ENCODE measurements around the gene CMTM7.

The CMTM7 gene

DNA sequence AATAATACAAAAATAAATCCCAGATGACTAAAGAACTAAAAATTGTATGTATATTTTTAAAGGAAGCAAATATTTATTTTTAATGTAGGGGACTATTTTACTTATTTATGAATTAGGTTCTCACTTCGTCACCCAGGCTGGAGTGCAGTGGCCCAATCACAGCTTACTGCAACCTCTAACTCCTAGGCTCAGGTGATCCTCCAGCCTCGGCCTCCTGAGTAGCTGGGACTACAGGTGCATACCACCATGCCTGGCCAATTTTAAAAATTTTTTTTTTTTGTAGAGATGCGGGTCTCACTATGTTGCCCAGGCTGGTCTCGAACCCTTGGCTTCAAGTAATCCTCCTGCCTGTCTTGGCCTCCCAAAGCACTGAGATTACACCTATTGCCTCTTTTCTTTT, 42.6 kb downstream of the CMTM7 start:
- Histone ChIP-seq H3K9ac (no peak overlapping the region), H2AFZ (no peak overlapping the region), H3K4me2 (ENCODE audit: low read length) (no peak overlapping the region), H3K27ac (no peak overlapping the region), H3K27me3 (ENCODE audit: control insufficient read depth, insufficient read depth, low read length) (no peaks in the 10 kb centered on the region), H3K36me3 (ENCODE audit: control insufficient read depth, insufficient read depth, low read length) (no peaks in the 10 kb centered on the region), H3K4me1 (no peaks in the 10 kb centered on the region), H3K79me2 (no peaks in the 10 kb centered on the region), H3K4me3 (ENCODE audit: low read depth, low read length) (no peak overlapping the region), H3K9me3 (ENCODE audit: control insufficient read depth, low read length) (no peaks in the 10 kb centered on the region)
- TF ChIP-seq, protein P1, sequence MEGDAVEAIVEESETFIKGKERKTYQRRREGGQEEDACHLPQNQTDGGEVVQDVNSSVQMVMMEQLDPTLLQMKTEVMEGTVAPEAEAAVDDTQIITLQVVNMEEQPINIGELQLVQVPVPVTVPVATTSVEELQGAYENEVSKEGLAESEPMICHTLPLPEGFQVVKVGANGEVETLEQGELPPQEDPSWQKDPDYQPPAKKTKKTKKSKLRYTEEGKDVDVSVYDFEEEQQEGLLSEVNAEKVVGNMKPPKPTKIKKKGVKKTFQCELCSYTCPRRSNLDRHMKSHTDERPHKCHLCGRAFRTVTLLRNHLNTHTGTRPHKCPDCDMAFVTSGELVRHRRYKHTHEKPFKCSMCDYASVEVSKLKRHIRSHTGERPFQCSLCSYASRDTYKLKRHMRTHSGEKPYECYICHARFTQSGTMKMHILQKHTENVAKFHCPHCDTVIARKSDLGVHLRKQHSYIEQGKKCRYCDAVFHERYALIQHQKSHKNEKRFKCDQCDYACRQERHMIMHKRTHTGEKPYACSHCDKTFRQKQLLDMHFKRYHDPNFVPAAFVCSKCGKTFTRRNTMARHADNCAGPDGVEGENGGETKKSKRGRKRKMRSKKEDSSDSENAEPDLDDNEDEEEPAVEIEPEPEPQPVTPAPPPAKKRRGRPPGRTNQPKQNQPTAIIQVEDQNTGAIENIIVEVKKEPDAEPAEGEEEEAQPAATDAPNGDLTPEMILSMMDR (IDR thresholded peaks at IDR 0.05): no peak

DNA sequence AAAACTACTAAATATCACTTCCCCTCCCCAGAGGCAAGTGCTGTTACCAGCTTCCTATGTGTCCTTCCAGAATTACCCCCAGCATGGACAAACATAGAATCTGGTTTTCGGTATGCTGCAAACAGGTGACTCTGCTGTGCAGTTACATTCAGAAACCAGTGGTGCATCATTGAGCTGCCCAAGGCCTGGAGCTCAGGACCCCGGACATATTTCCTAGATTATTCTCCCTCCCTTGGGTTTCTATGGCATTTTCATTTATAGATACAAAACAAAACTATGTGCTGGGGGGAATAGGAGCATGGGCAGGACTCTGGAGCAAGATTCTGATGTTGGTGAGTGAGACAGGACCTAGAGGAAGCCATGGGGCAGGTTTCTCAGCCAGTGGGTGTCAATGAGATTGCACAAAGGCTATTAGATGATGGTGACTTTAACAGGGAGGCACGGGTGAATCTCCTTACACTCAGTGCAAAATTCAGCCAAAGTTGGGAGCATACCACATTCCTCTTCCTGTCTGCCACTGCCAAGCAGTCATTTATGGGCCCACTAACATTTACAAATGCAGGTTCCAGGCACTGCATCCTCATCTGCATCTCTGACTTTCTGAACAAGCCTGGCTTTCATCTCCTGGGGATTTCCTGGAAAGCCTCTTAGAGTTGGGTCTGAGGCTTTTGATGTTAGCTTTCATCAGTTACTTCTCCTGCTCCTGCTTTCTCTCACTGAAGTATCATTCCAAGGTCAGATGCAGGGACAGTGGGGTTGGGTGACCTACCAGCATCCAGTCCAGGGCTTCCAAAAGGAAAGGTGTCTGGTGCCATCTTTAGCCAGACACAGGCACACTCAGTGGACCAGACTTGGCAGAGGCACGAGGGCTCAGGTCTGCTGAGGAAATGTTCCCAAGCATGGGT, 44.5 kb downstream of the CMTM7 start:
- Histone ChIP-seq H2AFZ (no peak overlapping the region), H3K4me3 (ENCODE audit: low read depth, low read length) (no peak overlapping the region), H3K9me3 (ENCODE audit: control insufficient read depth, low read length) (no peaks in the 10 kb centered on the region), H3K9ac (no peak overlapping the region), H3K27me3 (ENCODE audit: control insufficient read depth, insufficient read depth, low read length) (no peaks in the 10 kb centered on the region), H3K79me2 (no peaks in the 10 kb centered on the region), H3K4me2 (ENCODE audit: low read length) (no peak overlapping the region), H3K27ac (no peak overlapping the region), H3K4me1 (no peaks in the 10 kb centered on the region), H3K36me3 (ENCODE audit: control insufficient read depth, insufficient read depth, low read length) (no peaks in the 10 kb centered on the region)
- TF ChIP-seq, protein P1 (IDR thresholded peaks at IDR 0.05): no peak

DNA sequence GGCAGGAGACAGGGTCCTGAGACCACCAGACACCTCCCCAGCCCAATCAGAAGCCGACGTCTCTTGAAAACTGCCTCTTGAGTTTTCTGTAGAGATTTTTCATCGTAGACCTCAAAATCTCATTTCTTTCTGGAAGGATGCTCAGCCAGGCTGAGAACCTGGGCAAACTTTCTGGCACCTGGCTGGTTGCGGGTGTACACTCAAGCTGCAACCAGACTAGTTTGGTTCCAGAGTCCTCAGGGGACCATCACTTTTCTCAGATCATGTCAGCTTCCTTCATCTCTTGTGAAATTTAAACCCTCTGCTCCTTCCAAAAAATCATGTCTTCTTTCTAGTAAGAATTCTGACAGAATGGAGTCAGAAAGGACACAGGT, 45.1 kb downstream of the CMTM7 start:
- no peaks in the 10 kb centered on the region for H3K4me1 ChIP-seq
- TF ChIP-seq, protein P1 (IDR thresholded peaks at IDR 0.05): no peak

GRCh38 chr3:32437896-32438295, 46.2 kb downstream of the CMTM7 start:
- Histone ChIP-seq H3K4me3 (ENCODE audit: low read depth, low read length) (no peak overlapping the region), H3K4me2 (ENCODE audit: low read length) (no peak overlapping the region), H3K36me3 (ENCODE audit: control insufficient read depth, insufficient read depth, low read length) (no peaks in the 10 kb centered on the region), H3K27me3 (ENCODE audit: control insufficient read depth, insufficient read depth, low read length) (no peaks in the 10 kb centered on the region), H3K9me3 (ENCODE audit: control insufficient read depth, low read length) (no peaks in the 10 kb centered on the region), H3K27ac (no peak overlapping the region), H3K4me1 (no peaks in the 10 kb centered on the region), H3K9ac (no peak overlapping the region), H2AFZ (no peak overlapping the region), H3K79me2 (no peaks in the 10 kb centered on the region)
- TF ChIP-seq, protein P1 (IDR thresholded peaks at IDR 0.05): no peak

More for the DNA sequence above, 45.1 kb downstream of the CMTM7 start:
- Histone ChIP-seq H3K4me3 (ENCODE audit: low read depth, low read length) (no peak overlapping the region), H3K36me3 (ENCODE audit: control insufficient read depth, insufficient read depth, low read length) (no peaks in the 10 kb centered on the region), H3K4me2 (ENCODE audit: low read length) (no peak overlapping the region), H3K27me3 (ENCODE audit: control insufficient read depth, insufficient read depth, low read length) (no peaks in the 10 kb centered on the region), H2AFZ (no peak overlapping the region), H3K79me2 (no peaks in the 10 kb centered on the region), H3K9ac (no peak overlapping the region), H3K9me3 (ENCODE audit: control insufficient read depth, low read length) (no peaks in the 10 kb centered on the region), H3K27ac (no peak overlapping the region)
